Neural cell (in vitro differentiated cells): ENCODE measurements around the gene ZNF438. TPM values are rescaled to one million over a fixed set of nuclear protein-coding genes. Genes with fewer than 3 reads are reported as not detected.

Source experiments
- H2AFZ ChIP-seq: fragments of 200-600, 300-800 bp; sonication (generic), shearing (Covaris generic); 2 replicates; pipeline ENCODE4 v1.6.0; 2014; ENCODE audit warnings: low read depth, mild to moderate bottlenecking, antibody characterized with exemption, low read length, moderate library complexity
- H3F3A ChIP-seq: fragments of 200-600 bp; shearing (Covaris generic); 2 replicates; pipeline ENCODE4 v1.6.1; 2016; ENCODE audit warnings: mild to moderate bottlenecking, moderate library complexity, mixed read lengths, antibody characterized with exemption, low read length; ENCODE audit not compliant: insufficient read depth, poor library complexity, severe bottlenecking
- H3K27ac ChIP-seq: fragments of 200-600, 300-800 bp; sonication (generic), shearing (Covaris generic); 2 replicates; pipeline ENCODE4 v1.5.1; 2014; ENCODE audit warnings: mild to moderate bottlenecking, low read length, moderate library complexity
- H3K27me3 ChIP-seq: fragments of 300-800, 200-600 bp; sonication (generic), shearing (Covaris generic); 2 replicates; pipeline ENCODE4 v1.6.0; 2014; ENCODE audit warnings: mild to moderate bottlenecking, low read depth, low read length, moderate library complexity; ENCODE audit not compliant: insufficient read depth
- H3K36me3 ChIP-seq: fragments of 300-800, 200-600 bp; sonication (generic), shearing (Covaris generic); 2 replicates; pipeline ENCODE4 v1.5.1; 2014; ENCODE audit warnings: mild to moderate bottlenecking, antibody characterized with exemption, low read length, moderate library complexity; ENCODE audit not compliant: insufficient read depth
- H3K4me2 ChIP-seq: fragments of 300-800, 200-600 bp; sonication (generic), shearing (Covaris generic); 2 replicates; pipeline ENCODE4 v1.6.0; 2014; ENCODE audit warnings: mild to moderate bottlenecking, low read length
- H3K4me3 ChIP-seq: fragments of 300-800, 200-600 bp; sonication (generic), shearing (Covaris generic); 2 replicates; pipeline ENCODE4 v1.5.1; 2014; ENCODE audit warnings: mild to moderate bottlenecking, low read length, moderate library complexity
- H3K79me2 ChIP-seq: fragments of 200-600 bp; shearing (Covaris generic); replicated peaks from 2 replicates; pipeline ENCODE4 v1.6.0; 2014; ENCODE audit warnings: mild to moderate bottlenecking, low read length, moderate library complexity; ENCODE audit not compliant: insufficient read depth
- H3K9ac ChIP-seq: fragments of 300-800, 200-600 bp; sonication (generic), shearing (Covaris generic); 2 replicates; pipeline ENCODE4 v1.6.1; 2016; ENCODE audit warnings: mild to moderate bottlenecking, low read length, mixed read lengths
- H3K9me2 ChIP-seq: fragments of 200-600 bp; shearing (Covaris generic); 2 replicates; pipeline ENCODE4 v1.6.1; 2016; ENCODE audit warnings: mild to moderate bottlenecking, low read length, mixed read lengths; ENCODE audit not compliant: insufficient read depth
- H3K9me3 ChIP-seq: fragments of 200-600, 300-800 bp; sonication (generic), shearing (Covaris generic); 2 replicates; pipeline ENCODE4 v1.6.1; 2016; ENCODE audit warnings: mild to moderate bottlenecking, mixed run types, low read length, moderate library complexity, mixed read lengths
- H4K20me1 ChIP-seq: fragments of 200-600 bp; shearing (Covaris generic); 2 replicates; pipeline ENCODE4 v1.6.1; 2016; ENCODE audit warnings: mild to moderate bottlenecking, mixed run types; ENCODE audit not compliant: insufficient read depth
- EP300 ChIP-seq: fragments of 450-650 bp; conservative IDR thresholded peaks from 2 replicates; pipeline ENCODE4 v1.6.1; 2014; ENCODE audit warnings: antibody characterized with exemption, mild to moderate bottlenecking, moderate library complexity; ENCODE audit not compliant: poor library complexity, severe bottlenecking
- EZH2 ChIP-seq: fragments of 200-600, 300-800 bp; shearing (Covaris generic), sonication (generic); IDR thresholded peaks from 2 replicates; pipeline ENCODE4 v1.6.1; 2014; ENCODE audit warnings: antibody characterized with exemption, low read length, borderline replicate concordance, mild to moderate bottlenecking; ENCODE audit not compliant: insufficient read depth, poor library complexity, severe bottlenecking
- MXI1 ChIP-seq: fragments of 450-650 bp; conservative IDR thresholded peaks from 2 replicates; pipeline ENCODE4 v1.6.1; 2014; ENCODE audit warnings: antibody characterized with exemption, mild to moderate bottlenecking; ENCODE audit not compliant: poor library complexity, severe bottlenecking
- POLR2AphosphoS5 ChIP-seq: IDR thresholded peaks from 2 replicates; pipeline ENCODE4 v1.6.1; 2012
- RAD21 ChIP-seq: fragments of 450-650 bp; conservative IDR thresholded peaks from 2 replicates; pipeline ENCODE4 v1.6.1; 2014; ENCODE audit warnings: antibody characterized with exemption, mild to moderate bottlenecking, moderate library complexity
- REST ChIP-seq: IDR thresholded peaks from 2 replicates; pipeline ENCODE4 v1.6.1; 2012; ENCODE audit warnings: borderline replicate concordance
- SMC3 ChIP-seq: fragments of 450-650 bp; conservative IDR thresholded peaks from 2 replicates; pipeline ENCODE4 v1.6.1; 2014; ENCODE audit warnings: antibody characterized with exemption, mild to moderate bottlenecking, moderate library complexity; ENCODE audit not compliant: poor library complexity
- TAF1 ChIP-seq: IDR thresholded peaks from 2 replicates; pipeline ENCODE4 v1.6.1; 2012; ENCODE audit warnings: low read depth
- polyA plus RNA-seq: library from polyadenylated mRNA; depleted of rRNA; stranded (reverse); fragments of >200 nt; gene quantifications from 2 replicates; pipeline ENCODE4 v1.2.3, GENCODE V29; 2014
- TF ChIP-seq, protein P1 (sequence below): fragments of 450-650 bp; IDR thresholded peaks from 2 replicates; pipeline ENCODE4 v1.5.1; 2014; ENCODE audit warnings: antibody characterized with exemption, mild to moderate bottlenecking, moderate library complexity; ENCODE audit not compliant: poor library complexity, severe bottlenecking

Gene ZNF438
- polyA plus RNA-seq, 1 donor from 2014 or later, result 0.78 TPM

DNA sequence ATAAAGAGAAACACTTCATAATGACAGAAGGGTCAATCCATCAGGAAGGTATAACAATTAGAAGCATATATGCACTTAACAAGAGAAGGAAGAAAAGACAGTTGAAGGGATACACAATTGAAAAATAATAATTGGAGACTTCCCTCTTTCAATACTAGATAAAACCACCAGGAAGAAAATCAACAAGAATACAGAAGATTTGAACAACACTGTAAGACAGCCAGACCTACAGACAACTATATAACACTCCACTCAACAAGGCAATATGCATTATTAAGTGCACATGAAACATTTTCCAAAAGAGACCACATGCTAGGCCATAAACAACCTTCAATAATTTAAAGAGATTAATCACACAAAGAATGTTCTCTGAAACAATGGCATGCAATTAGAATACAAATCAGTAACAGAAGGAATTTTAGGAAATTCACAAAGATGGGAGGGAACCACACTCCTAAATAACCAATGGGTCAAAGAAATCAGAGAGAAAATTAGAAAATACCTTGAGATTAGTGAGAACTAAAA is 35.1 kb downstream of the ZNF438 start:
- Histone ChIP-seq H3K9me2 (no peaks in the 10 kb centered on the region), H3K4me3 (no peak overlapping the region), H3K9ac (no peak overlapping the region), H3K9me3 (no peaks in the 10 kb centered on the region), H3K79me2 (no peaks in the 10 kb centered on the region), H3K27ac (no peak overlapping the region), H3F3A (no peaks in the 10 kb centered on the region), H2AFZ (no peak overlapping the region), H4K20me1 (no peaks in the 10 kb centered on the region), H3K27me3 (no peaks in the 10 kb centered on the region), H3K36me3 (no peaks in the 10 kb centered on the region), H3K4me2 (no peak overlapping the region)
- TF ChIP-seq MXI1 (no peak), POLR2AphosphoS5 (no peak)

DNA sequence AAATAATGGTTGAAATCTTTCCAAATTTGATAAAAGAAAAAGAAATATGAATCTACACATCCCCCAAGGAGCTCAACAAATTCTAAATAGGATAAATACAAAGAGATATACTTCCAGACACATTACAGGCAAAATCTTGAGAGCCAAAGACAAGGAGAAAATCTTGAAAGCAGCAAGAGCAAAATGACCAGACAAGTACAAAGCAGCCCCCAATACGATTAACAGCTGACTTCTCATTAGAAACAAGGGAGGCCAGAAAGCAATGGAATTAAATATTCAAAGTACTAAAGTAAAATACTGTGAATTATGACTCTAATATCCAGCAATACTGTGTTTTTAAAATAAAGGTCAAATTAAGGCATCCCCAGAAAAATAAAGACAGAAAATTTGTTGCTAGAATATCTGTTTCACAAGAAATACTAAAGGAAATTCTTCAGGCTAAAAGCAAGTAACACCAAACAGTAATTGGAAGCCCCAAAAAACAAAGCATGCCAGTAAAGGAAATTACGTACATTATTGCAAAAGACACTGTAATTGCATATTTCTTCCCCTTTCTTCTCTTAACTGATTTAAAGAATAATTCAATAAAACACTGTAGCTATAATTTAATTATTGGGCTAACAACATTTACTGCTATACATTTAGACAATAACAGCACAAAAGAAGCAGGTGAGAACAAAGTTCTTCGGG is 36.4 kb downstream of the ZNF438 start:
- no peak overlapping the region for H2AFZ ChIP-seq
- TF ChIP-seq POLR2AphosphoS5 (no peak), TAF1 (no peak), EZH2 (no peak), RAD21 (no peak), MXI1 (no peak), REST (no peak), SMC3 (no peak), EP300 (no peak)
- TF ChIP-seq, protein P1, sequence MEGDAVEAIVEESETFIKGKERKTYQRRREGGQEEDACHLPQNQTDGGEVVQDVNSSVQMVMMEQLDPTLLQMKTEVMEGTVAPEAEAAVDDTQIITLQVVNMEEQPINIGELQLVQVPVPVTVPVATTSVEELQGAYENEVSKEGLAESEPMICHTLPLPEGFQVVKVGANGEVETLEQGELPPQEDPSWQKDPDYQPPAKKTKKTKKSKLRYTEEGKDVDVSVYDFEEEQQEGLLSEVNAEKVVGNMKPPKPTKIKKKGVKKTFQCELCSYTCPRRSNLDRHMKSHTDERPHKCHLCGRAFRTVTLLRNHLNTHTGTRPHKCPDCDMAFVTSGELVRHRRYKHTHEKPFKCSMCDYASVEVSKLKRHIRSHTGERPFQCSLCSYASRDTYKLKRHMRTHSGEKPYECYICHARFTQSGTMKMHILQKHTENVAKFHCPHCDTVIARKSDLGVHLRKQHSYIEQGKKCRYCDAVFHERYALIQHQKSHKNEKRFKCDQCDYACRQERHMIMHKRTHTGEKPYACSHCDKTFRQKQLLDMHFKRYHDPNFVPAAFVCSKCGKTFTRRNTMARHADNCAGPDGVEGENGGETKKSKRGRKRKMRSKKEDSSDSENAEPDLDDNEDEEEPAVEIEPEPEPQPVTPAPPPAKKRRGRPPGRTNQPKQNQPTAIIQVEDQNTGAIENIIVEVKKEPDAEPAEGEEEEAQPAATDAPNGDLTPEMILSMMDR, result no peak
- no peaks in the 10 kb centered on the region for H3K79me2 ChIP-seq
- H3K27ac ChIP-seq, result no peak overlapping the region
- H3K4me2 ChIP-seq, result no peak overlapping the region
- no peaks in the 10 kb centered on the region for H4K20me1 ChIP-seq
- no peaks in the 10 kb centered on the region for H3K27me3 ChIP-seq
- H3K9me3 ChIP-seq, result no peaks in the 10 kb centered on the region
- no peaks in the 10 kb centered on the region for H3K36me3 ChIP-seq
- no peak overlapping the region for H3K9ac ChIP-seq
- no peaks in the 10 kb centered on the region for H3K9me2 ChIP-seq
- H3K4me3 ChIP-seq, result no peak overlapping the region
- H3F3A ChIP-seq, result no peaks in the 10 kb centered on the region
